GM23338 (cell line): ENCODE measurements around the gene AMY2B. TPM values are rescaled to one million over a fixed set of nuclear protein-coding genes. Genes with fewer than 3 reads are reported as not detected.

Source experiments
- ATAC-seq: fragments of 200-7000 bp; cut with Tn5 transposase; 3 replicates; pipeline ENCODE4 v1.9.1; 2020
- DNase-seq: peaks from one replicate; pipeline ENCODE4 v3.0.0-alpha.2; 2015; ENCODE audit warnings: low spot score
- H2AFZ ChIP-seq: fragments of 200-600 bp; sonication (generic); 2 replicates; pipeline ENCODE4 v1.8.0; 2016; ENCODE audit warnings: antibody characterized with exemption, mild to moderate bottlenecking, moderate library complexity
- H3F3A ChIP-seq: fragments of 200-600 bp; sonication (generic); replicated peaks from 2 replicates; pipeline ENCODE4 v1.8.0; 2017; ENCODE audit warnings: antibody characterized with exemption, mixed run types, low read depth
- H3K27ac ChIP-seq: fragments of 200-600 bp; sonication (generic); 2 replicates; pipeline ENCODE4 v1.6.1; 2016; ENCODE audit warnings: low read depth
- H3K27me3 ChIP-seq: fragments of 200-600 bp; sonication (generic); 2 replicates; pipeline ENCODE4 v1.8.0; 2016; ENCODE audit warnings: mild to moderate bottlenecking, mixed run types, moderate library complexity; ENCODE audit not compliant: insufficient read depth
- H3K36me3 ChIP-seq: fragments of 200-600 bp; sonication (generic); 2 replicates; pipeline ENCODE4 v1.8.0; 2016; ENCODE audit warnings: mild to moderate bottlenecking; ENCODE audit not compliant: insufficient read depth
- H3K4me1 ChIP-seq: fragments of 200-600 bp; sonication (generic); 2 replicates; pipeline ENCODE4 v1.8.0; 2016; ENCODE audit warnings: mild to moderate bottlenecking, moderate library complexity; ENCODE audit not compliant: insufficient read depth
- H3K4me2 ChIP-seq: fragments of 200-600 bp; sonication (generic); 2 replicates; pipeline ENCODE4 v1.7.1; 2017; ENCODE audit warnings: mixed run types
- H3K4me3 ChIP-seq: fragments of 200-600 bp; sonication (generic); 2 replicates; pipeline ENCODE4 v1.6.1; 2016; ENCODE audit warnings: mixed run types
- H3K79me2 ChIP-seq: fragments of 200-600 bp; sonication (generic); replicated peaks from 2 replicates; pipeline ENCODE4 v1.8.0; 2017; ENCODE audit warnings: mild to moderate bottlenecking; ENCODE audit not compliant: insufficient read depth
- H3K9me2 ChIP-seq: fragments of 200-600 bp; sonication (generic); 2 replicates; pipeline ENCODE4 v1.8.0; 2017; ENCODE audit not compliant: insufficient read depth
- H4K20me1 ChIP-seq: fragments of 200-600 bp; sonication (generic); replicated peaks from 2 replicates; pipeline ENCODE4 v1.8.0; 2017; ENCODE audit warnings: mild to moderate bottlenecking; ENCODE audit not compliant: insufficient read depth
- H3K27ac Mint-ChIP-seq: 2 replicates; pipeline ENCODE4 v1.8.0; 2020; ENCODE audit warnings: inconsistent platforms, mild to moderate bottlenecking, moderate library complexity, mixed read lengths
- H3K27me3 Mint-ChIP-seq: 3 replicates; pipeline ENCODE4 v1.8.0; 2022; ENCODE audit warnings: low read depth, mild to moderate bottlenecking, moderate library complexity, mixed read lengths, inconsistent platforms; ENCODE audit not compliant: insufficient read depth, poor library complexity
- H3K36me3 Mint-ChIP-seq: 3 replicates; pipeline ENCODE4 v1.8.0; 2021; ENCODE audit warnings: low read depth, mild to moderate bottlenecking, inconsistent platforms, moderate library complexity, mixed read lengths
- H3K4me1 Mint-ChIP-seq: 3 replicates; pipeline ENCODE4 v1.8.0; 2020; ENCODE audit warnings: mild to moderate bottlenecking, inconsistent platforms, mixed read lengths
- H3K4me3 Mint-ChIP-seq: 3 replicates; pipeline ENCODE4 v1.8.0; 2021; ENCODE audit warnings: moderate library complexity, mild to moderate bottlenecking, inconsistent platforms, mixed read lengths
- H3K9me3 Mint-ChIP-seq: 3 replicates; pipeline ENCODE4 v1.8.0; 2020; ENCODE audit warnings: moderate library complexity, mild to moderate bottlenecking, inconsistent platforms, mixed read lengths
- CTCF ChIP-seq, 2 experiments: fragments of 200-600 bp in 1 of 2; sonication (generic) in 1 of 2; conservative IDR thresholded peaks; 2 replicates each; pipeline versions ENCODE4 v1.5.1 to v1.6.1; 2016 to 2017; ENCODE audit warnings: antibody characterized with exemption in 2 of 2, low read depth in 2 of 2, mild to moderate bottlenecking in 2 of 2, moderate library complexity in 1 of 2
- EZH2phosphoT487 ChIP-seq: fragments of 200-600 bp; sonication (generic); IDR thresholded peaks from one replicate; pipeline ENCODE4 v1.8.1; 2018; ENCODE audit warnings: antibody characterized with exemption; ENCODE audit not compliant: unreplicated experiment
- JUNB ChIP-seq: IDR thresholded peaks from one replicate; pipeline ENCODE4 v1.6.1; 2016; ENCODE audit warnings: antibody characterized with exemption; ENCODE audit not compliant: unreplicated experiment
- NANOG ChIP-seq: IDR thresholded peaks from 2 replicates; pipeline ENCODE4 v1.6.1; 2016; ENCODE audit warnings: antibody characterized with exemption, borderline replicate concordance
- POLR2AphosphoS5 ChIP-seq: IDR thresholded peaks from 2 replicates; pipeline ENCODE4 v1.6.1; 2016; ENCODE audit warnings: antibody characterized with exemption, low read depth
- ZNF331 ChIP-seq: fragments of 250-450 bp; sonication (Bioruptor Pico); IDR thresholded peaks from 2 replicates; pipeline ENCODE4 v1.5.0; 2020; ENCODE audit warnings: low read depth, mild to moderate bottlenecking, moderate library complexity
- ZNF462 ChIP-seq: fragments of 250-450 bp; sonication (Bioruptor Pico); IDR thresholded peaks from 2 replicates; pipeline ENCODE4 v1.5.0; 2020; ENCODE audit warnings: mild to moderate bottlenecking, moderate library complexity
- polyA plus RNA-seq: library from polyadenylated mRNA; unstranded; fragments of >200 nt; fragmentation: Nextera tagmentation; extraction: Ambion mirVana; gene quantifications from 2 replicates; pipeline ENCODE4 v1.2.1, GENCODE V29; 2016
- total RNA-seq: library from RNA; depleted of rRNA; stranded (reverse); fragments of >200 nt; shearing (Covaris generic); gene quantifications from 2 replicates; pipeline ENCODE4 v1.2.3, GENCODE V29; 2014
- TF ChIP-seq, protein P1 (sequence below): IDR thresholded peaks from one replicate; pipeline ENCODE4 v1.6.1; 2018; ENCODE audit warnings: antibody characterized with exemption; ENCODE audit not compliant: unreplicated experiment

The AMY2B gene
- total and polyA plus RNA-seq, 2 experiments from 2014 or later: 1.5 to 2.5 TPM

DNA sequence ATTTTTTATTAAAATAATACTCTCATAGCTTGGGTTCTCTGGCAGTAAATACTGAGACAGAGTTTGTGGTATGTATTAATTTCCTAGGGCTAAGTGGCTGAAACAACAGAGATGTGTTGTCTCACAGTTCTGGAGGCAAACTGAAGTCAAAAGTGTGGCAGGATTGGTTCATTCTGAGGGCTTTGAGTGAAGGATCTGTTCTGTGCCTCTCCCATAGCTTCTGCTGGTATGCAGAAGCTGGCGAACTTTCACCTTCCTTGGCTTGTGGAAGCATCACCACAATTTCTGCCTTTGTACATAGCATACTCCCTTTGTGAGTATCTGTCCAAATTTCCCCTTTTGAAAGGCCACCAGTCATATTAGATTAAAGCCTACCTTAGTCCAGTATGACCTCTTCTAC lies 24.9 kb upstream of the AMY2B start:
- ATAC-seq: no peak
- H3K4me2 ChIP-seq: no peak overlapping the region
- H3K27ac ChIP-seq: no peak overlapping the region
- H3K36me3 ChIP-seq: peaks cover 23% of the 10 kb centered on the region; the same call in 1 of the 2 replicates
- H4K20me1 ChIP-seq: no peaks in the 10 kb centered on the region
- H3K27me3 ChIP-seq: no peaks in the 10 kb centered on the region
- no peak for TF ChIP-seq CTCF (conservative IDR thresholded peaks at IDR 0.05; ENCODE audit: low read depth in 2 of 2)
- no peak for TF ChIP-seq NANOG
- no peak for TF ChIP-seq EZH2phosphoT487
- TF ChIP-seq JUNB: no peak
- TF ChIP-seq ZNF462 (CRISPR knock-in tag): no peak
- TF ChIP-seq, protein P1, sequence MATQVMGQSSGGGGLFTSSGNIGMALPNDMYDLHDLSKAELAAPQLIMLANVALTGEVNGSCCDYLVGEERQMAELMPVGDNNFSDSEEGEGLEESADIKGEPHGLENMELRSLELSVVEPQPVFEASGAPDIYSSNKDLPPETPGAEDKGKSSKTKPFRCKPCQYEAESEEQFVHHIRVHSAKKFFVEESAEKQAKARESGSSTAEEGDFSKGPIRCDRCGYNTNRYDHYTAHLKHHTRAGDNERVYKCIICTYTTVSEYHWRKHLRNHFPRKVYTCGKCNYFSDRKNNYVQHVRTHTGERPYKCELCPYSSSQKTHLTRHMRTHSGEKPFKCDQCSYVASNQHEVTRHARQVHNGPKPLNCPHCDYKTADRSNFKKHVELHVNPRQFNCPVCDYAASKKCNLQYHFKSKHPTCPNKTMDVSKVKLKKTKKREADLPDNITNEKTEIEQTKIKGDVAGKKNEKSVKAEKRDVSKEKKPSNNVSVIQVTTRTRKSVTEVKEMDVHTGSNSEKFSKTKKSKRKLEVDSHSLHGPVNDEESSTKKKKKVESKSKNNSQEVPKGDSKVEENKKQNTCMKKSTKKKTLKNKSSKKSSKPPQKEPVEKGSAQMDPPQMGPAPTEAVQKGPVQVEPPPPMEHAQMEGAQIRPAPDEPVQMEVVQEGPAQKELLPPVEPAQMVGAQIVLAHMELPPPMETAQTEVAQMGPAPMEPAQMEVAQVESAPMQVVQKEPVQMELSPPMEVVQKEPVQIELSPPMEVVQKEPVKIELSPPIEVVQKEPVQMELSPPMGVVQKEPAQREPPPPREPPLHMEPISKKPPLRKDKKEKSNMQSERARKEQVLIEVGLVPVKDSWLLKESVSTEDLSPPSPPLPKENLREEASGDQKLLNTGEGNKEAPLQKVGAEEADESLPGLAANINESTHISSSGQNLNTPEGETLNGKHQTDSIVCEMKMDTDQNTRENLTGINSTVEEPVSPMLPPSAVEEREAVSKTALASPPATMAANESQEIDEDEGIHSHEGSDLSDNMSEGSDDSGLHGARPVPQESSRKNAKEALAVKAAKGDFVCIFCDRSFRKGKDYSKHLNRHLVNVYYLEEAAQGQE: no peak
- TF ChIP-seq POLR2AphosphoS5: no peak
- no peak for TF ChIP-seq ZNF331 (CRISPR knock-in tag)
- Mint-ChIP-seq H3K4me3 (no peak overlapping the region), H3K4me1 (no peaks in the 10 kb centered on the region), H3K27ac (no peak overlapping the region), H3K36me3 (peaks cover 46% of the 10 kb centered on the region), H3K27me3 (no peaks in the 10 kb centered on the region), H3K9me3 (no peaks in the 10 kb centered on the region)
- DNase-seq: no peak
- no peaks in the 10 kb centered on the region for H3F3A ChIP-seq
- H3K79me2 ChIP-seq: no peaks in the 10 kb centered on the region
- H2AFZ ChIP-seq: no peak overlapping the region
- H3K4me3 ChIP-seq: no peak overlapping the region
- H3K4me1 ChIP-seq: no peaks in the 10 kb centered on the region
- no peaks in the 10 kb centered on the region for H3K9me2 ChIP-seq
